Measurements from ENCODE around the gene SOD2.

GRCh38 chr6:159682295-159682694 lies 10.7 kb downstream of the SOD2 start:
- TF ChIP-seq CTCF (IDR thresholded peaks at IDR 0.05; ENCODE audit: insufficient read depth, low read length) = no peak
- no peak for TF ChIP-seq POLR2AphosphoS5 (IDR thresholded peaks at IDR 0.05; ENCODE audit: low read depth)
